ENCODE results near the gene SPATA2.

Gene SPATA2

DNA sequence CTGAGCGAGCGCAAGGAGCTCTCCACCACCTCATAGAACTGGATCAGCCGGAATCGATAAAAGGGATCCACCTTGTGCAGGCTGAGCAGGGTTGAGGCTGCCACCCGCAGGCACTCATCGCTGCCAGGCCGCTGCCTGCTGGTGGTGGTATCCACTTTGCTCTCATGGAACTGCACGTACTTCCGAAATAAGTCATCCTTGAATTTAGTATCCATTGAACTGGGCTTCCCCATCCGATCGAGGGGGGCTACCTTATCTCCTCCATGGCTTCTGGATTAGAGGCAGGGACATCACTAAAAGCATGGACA, 7.1 kb downstream of the SPATA2 start:
- H3K4me3 ChIP-seq (ENCODE audit: low read depth, low read length): no peak overlapping the region
- TF ChIP-seq, protein P1, sequence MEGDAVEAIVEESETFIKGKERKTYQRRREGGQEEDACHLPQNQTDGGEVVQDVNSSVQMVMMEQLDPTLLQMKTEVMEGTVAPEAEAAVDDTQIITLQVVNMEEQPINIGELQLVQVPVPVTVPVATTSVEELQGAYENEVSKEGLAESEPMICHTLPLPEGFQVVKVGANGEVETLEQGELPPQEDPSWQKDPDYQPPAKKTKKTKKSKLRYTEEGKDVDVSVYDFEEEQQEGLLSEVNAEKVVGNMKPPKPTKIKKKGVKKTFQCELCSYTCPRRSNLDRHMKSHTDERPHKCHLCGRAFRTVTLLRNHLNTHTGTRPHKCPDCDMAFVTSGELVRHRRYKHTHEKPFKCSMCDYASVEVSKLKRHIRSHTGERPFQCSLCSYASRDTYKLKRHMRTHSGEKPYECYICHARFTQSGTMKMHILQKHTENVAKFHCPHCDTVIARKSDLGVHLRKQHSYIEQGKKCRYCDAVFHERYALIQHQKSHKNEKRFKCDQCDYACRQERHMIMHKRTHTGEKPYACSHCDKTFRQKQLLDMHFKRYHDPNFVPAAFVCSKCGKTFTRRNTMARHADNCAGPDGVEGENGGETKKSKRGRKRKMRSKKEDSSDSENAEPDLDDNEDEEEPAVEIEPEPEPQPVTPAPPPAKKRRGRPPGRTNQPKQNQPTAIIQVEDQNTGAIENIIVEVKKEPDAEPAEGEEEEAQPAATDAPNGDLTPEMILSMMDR (IDR thresholded peaks at IDR 0.05; ENCODE audit: borderline replicate concordance, insufficient read depth, low read depth, low read length): no peak

DNA sequence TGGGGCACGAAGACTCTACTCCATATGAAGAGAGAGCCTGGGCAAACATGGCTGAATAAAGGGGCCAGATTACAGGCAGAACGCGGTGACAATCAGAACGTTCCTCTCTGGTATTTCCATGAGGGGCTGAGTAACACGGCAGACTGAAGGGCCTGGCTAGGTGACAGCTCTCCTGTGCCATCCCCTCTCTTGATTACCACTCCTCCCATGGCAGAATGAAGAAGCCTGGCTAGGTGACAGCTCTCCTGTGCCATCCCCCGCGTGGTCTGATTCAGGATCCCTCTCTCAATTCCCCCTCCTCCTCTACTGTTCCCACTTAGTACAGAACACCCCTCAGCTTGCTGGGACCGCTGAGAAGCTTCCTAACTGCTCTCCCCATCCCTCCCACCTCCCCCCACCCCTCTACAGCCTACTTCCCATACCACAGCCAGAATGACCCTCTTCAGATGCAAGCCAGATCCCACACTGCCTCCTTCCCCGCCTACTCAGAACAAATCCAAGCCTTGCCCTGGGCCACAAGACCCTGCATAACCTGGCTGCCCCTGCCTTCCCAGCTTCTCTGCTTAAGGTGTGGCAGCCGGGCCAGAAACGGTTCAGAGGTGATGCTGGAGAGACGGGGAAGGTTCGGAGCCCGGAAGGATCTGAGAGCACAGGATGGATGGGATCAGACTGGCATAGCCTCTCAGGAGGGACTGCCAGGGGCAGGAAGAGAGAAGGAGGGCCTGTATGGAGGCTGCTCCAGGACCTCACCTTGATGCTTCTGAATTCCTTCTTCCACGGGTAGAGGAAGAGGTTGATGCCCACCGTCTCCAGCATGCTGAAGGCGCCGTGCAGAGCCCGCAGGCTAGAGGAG, 7.7 kb downstream of the SPATA2 start:
- TF ChIP-seq, protein P1 (IDR thresholded peaks at IDR 0.05; ENCODE audit: borderline replicate concordance, insufficient read depth, low read depth, low read length): no peak
- H3K4me3 ChIP-seq (ENCODE audit: low read depth, low read length): no peak overlapping the region

DNA sequence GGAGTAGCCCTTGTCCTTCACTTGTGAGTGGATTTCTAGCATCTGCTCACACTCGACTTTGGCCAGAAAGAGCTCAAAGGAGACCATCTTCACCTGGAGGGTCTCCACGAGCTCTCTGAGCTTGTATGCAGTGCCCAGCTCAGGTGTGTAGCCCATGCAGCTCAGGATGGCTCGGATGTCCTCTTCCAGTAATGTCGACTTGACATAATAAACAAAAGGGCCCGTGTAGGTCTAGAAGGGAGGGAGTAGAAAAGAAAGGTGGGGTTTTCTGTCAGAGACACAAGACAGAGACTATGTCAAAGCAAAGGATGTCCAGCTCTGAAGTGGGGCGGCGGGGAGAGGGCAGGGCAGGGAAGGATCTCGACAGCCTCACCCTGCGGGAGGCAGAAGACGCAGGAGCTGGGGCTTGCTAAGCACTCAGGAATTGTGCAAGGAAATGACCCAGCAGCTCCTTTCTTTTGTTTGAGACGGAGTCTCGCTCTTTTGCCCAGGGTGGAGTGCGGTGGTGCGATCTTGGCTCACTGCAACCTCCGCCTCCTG, 8.6 kb downstream of the SPATA2 start:
- H3K4me3 ChIP-seq (ENCODE audit: low read depth, low read length): no peak overlapping the region
- TF ChIP-seq, protein P1 (IDR thresholded peaks at IDR 0.05; ENCODE audit: borderline replicate concordance, insufficient read depth, low read depth, low read length): no peak

DNA sequence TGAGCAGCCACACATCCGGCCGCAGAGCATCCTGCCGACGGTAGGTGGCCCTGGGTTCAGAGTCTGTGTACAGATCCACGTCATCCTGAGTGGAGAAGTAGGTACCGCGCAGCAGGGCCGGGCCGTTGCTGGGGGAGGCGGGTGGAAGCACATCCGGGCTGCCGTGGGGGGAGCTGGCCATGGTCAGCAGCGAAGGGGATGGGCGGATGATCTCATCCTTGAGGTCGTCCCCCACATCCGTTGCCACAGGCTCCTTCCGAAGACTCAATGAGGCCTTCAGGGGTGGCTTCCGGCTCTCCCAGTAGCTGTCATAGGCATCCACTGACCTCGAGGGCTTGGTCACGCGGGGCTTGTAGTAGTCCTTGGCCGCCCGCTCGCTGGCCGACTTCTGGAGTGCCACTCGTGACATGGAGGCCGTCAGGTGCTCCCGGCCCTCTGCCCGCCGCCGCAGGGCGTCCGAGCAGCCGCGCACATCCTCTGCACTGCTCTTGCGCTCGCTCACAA, 9.2 kb downstream of the SPATA2 start:
- no peak overlapping the region for H3K4me3 ChIP-seq (ENCODE audit: low read depth, low read length)
- TF ChIP-seq, protein P1 (IDR thresholded peaks at IDR 0.05; ENCODE audit: borderline replicate concordance, insufficient read depth, low read depth, low read length): no peak

DNA sequence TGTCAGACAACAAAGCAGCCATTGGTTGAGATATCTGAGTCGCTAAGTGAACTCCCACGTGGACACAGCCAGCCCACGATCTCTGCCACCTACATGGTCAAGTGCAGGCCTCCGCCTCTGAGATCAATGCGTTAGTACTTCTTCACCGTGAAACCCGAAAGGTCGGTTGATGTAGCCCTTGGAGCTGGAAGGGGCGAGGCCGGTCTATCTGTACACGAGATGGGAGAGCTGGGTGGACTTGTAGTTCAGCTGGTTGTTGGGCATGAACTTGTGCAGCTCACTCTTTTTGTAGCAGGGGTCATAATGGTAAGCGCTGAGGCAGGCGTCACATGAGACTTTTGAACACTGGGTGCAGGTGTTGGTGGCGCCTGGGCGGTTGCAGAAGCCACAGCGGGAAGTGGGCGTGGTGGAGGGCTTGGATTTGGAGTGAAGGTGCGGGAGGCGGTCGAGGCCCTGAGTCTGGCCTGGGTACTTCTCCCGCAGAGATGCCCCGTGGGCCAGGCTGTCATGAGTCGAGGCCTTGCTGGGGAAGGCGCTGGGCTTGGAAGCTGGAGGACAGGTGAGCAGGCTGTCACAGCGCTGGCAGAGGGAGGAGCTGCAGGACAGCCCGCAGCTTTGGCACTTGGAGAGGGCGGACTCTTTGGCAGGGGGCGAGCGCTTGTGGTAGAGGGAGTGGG, 9.8 kb downstream of the SPATA2 start:
- H3K4me3 ChIP-seq (ENCODE audit: low read depth, low read length): no peak overlapping the region
- TF ChIP-seq, protein P1 (IDR thresholded peaks at IDR 0.05; ENCODE audit: borderline replicate concordance, insufficient read depth, low read depth, low read length): no peak

DNA sequence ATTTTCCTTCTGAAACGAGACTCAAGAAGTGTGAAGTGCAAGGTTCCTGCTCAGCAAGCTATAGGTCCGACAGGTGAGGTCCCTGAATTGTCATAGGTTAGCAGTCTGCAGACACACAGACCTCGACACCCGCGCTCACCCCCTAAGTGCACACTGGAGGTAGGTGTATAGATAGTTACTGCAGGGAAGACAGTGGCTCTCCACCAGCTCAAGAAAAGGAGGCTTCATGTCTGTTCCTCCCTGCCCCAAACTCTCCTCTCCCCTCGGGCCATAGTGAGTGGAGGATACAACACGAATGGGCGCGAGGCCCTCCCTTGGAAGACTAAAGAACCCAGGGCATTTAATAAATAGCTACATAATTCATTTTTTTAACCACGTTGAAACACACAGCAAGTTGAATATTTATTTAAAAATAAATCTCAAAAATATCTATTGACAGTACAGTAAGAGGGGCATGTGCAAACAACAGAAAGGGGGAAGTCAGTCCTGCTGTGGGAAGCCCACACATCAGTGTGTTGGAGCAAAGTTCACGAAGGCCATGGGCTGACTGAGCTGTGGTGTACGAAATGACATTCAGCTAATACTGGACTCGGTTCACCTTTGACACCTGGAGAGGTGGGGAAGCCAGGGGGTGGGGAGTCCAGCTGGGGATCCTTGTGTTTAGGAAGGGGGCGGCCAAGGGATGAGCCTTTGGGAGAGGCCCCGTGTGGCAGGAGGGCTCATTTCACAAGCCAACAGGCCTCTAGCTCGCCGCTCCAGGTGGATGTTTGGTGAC, 10.7 kb downstream of the SPATA2 start:
- no peak overlapping the region for H3K4me3 ChIP-seq (ENCODE audit: low read depth, low read length)
- TF ChIP-seq, protein P1 (IDR thresholded peaks at IDR 0.05; ENCODE audit: borderline replicate concordance, insufficient read depth, low read depth, low read length): no peak
